ENCODE data around the gene RXFP2.

The RXFP2 gene

DNA sequence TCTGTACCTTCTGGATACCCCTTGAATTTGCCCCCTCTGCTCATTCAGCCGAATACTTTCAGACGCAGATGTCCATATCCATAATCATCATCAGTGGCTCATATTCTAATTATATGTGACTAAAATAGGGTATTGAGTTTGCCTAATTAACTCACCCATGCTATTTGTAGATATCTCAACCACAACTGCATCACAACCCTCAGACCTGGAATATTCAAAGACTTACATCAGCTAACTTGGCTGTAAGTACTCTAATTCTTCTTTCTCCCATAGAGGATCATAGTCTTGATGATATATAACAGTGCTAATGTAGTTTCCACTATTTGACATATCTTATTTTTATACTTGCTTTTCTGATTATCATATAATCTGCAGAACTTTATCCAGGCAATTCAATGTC lies 35.8 kb downstream of the RXFP2 start:
- H3K4me1 ChIP-seq = peaks cover 18% of the 10 kb centered on the region
- no peaks in the 10 kb centered on the region for H3K9me3 ChIP-seq
- H3K27me3 ChIP-seq (ENCODE audit: low read depth) = no peaks in the 10 kb centered on the region
- in situ Hi-C loops (cut with MboI; ENCODE audit: low sequenced_read_pairs) = no loop called here
- no peaks in the 10 kb centered on the region for H3K36me3 ChIP-seq (replicated peaks)
- no peak for DNase-seq (ENCODE audit: low spot score in 2 of 2)
- H3K4me3 ChIP-seq = no peak overlapping the region

GRCh38 chr13:31775686-31776085 lies 36.4 kb downstream of the RXFP2 start:
- Histone ChIP-seq H3K4me3 (no peak overlapping the region), H3K27me3 (ENCODE audit: low read depth) (no peaks in the 10 kb centered on the region), H3K36me3 (replicated peaks) (no peaks in the 10 kb centered on the region), H3K4me1 (peaks cover 18% of the 10 kb centered on the region), H3K9me3 (no peaks in the 10 kb centered on the region)
- in situ Hi-C loops (cut with MboI; ENCODE audit: low sequenced_read_pairs) = no loop called here
- no peak for DNase-seq (ENCODE audit: low spot score in 2 of 2)

GRCh38 chr13:31781064-31781463 lies 41.7 kb downstream of the RXFP2 start:
- Histone ChIP-seq H3K27me3 (ENCODE audit: low read depth) (no peaks in the 10 kb centered on the region), H3K36me3 (replicated peaks) (no peaks in the 10 kb centered on the region), H3K4me3 (no peak overlapping the region), H3K9me3 (no peaks in the 10 kb centered on the region), H3K4me1 (no peaks in the 10 kb centered on the region)
- no peak for DNase-seq (ENCODE audit: low spot score in 2 of 2)
- in situ Hi-C loops (cut with MboI; ENCODE audit: low sequenced_read_pairs) = no loop called here

GRCh38 chr13:31786011-31786410 lies 46.7 kb downstream of the RXFP2 start:
- no peaks in the 10 kb centered on the region for H3K36me3 ChIP-seq (replicated peaks)
- no peaks in the 10 kb centered on the region for H3K9me3 ChIP-seq
- DNase-seq (ENCODE audit: low spot score in 2 of 2) = no peak
- H3K4me3 ChIP-seq = no peak overlapping the region
- in situ Hi-C loops (cut with MboI; ENCODE audit: low sequenced_read_pairs) = no loop called here
- H3K27me3 ChIP-seq (ENCODE audit: low read depth) = no peaks in the 10 kb centered on the region
- H3K4me1 ChIP-seq = no peaks in the 10 kb centered on the region

DNA sequence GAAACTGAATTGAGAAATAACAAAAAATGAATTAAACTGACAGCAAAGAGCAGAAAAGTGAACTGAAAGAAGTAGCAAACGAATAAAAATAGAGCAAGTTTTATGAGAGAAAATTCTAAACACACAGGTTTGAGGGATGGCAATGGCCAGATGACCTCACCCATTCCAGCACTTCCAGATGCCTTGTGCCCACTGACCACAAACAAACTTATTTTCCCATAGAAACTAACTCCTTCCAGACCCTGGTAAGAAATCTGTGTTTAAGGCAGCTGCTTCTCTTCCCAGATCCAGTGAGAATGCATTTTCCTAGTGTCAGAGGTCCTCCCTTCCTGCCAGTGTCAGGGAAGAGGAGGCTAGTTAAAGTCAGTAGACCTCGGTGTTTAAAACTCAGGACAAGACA lies 51.7 kb downstream of the RXFP2 start:
- H3K9me3 ChIP-seq = no peaks in the 10 kb centered on the region
- no peak overlapping the region for H3K4me3 ChIP-seq
- H3K4me1 ChIP-seq = peaks cover 3% of the 10 kb centered on the region; the same call in 1 of the 2 replicates
- H3K36me3 ChIP-seq (replicated peaks) = no peaks in the 10 kb centered on the region
- in situ Hi-C loops (cut with MboI; ENCODE audit: low sequenced_read_pairs) = loop anchor here (10.0 kb wide), 1 partner anchor 356 kb away; no protein-coding TSS in a partner anchor
- H3K27me3 ChIP-seq (ENCODE audit: low read depth) = no peaks in the 10 kb centered on the region
- no peak for DNase-seq (ENCODE audit: low spot score in 2 of 2)

- Histone ChIP-seq H3K36me3 (replicated peaks) (no peaks in the 10 kb centered on the region), H3K27me3 (ENCODE audit: low read depth) (no peaks in the 10 kb centered on the region), H3K9me3 (no peaks in the 10 kb centered on the region), H3K4me1 (peaks cover 6% of the 10 kb centered on the region), H3K4me3 (no peak overlapping the region)
- in situ Hi-C loops (cut with MboI; ENCODE audit: low sequenced_read_pairs) = loop anchor here (10.0 kb wide), 1 partner anchor 358 kb away; no protein-coding TSS in a partner anchor
- DNase-seq (ENCODE audit: low spot score in 2 of 2) = no peak
Observed at GRCh38 chr13:31793246-31793645, 53.9 kb downstream of the RXFP2 start.

GRCh38 chr13:31794452-31794851 lies 55.1 kb downstream of the RXFP2 start:
- 0 out of 2 replicates have a peak, but pooled peaks cover 1% of the 10 kb centered on the region for H3K9me3 ChIP-seq
- no peak for DNase-seq (ENCODE audit: low spot score in 2 of 2)
- peaks cover 6% of the 10 kb centered on the region for H3K4me1 ChIP-seq
- in situ Hi-C loops (cut with MboI; ENCODE audit: low sequenced_read_pairs) = loop anchor here (10.0 kb wide), 1 partner anchor 360 kb away; no protein-coding TSS in a partner anchor
- no peaks in the 10 kb centered on the region for H3K36me3 ChIP-seq (replicated peaks)
- H3K4me3 ChIP-seq = no peak overlapping the region
- H3K27me3 ChIP-seq (ENCODE audit: low read depth) = no peaks in the 10 kb centered on the region

GRCh38 chr13:31797154-31797775 lies 57.9 kb downstream of the RXFP2 start:
- Histone ChIP-seq H3K4me3 (no peak overlapping the region), H3K4me1 (peaks cover 6% of the 10 kb centered on the region), H3K36me3 (replicated peaks) (no peaks in the 10 kb centered on the region), H3K9me3 (0 out of 2 replicates have a peak, but pooled peaks cover 2% of the 10 kb centered on the region), H3K27me3 (ENCODE audit: low read depth) (no peaks in the 10 kb centered on the region)
- peak in 1 of 2 experiments; percentile 69 for DNase-seq (ENCODE audit: low spot score in 2 of 2)
- in situ Hi-C loops (cut with MboI; ENCODE audit: low sequenced_read_pairs) = loop anchor here (10.0 kb wide), 1 partner anchor 362 kb away; no protein-coding TSS in a partner anchor

- in situ Hi-C loops (cut with MboI; ENCODE audit: low sequenced_read_pairs) = loop anchor here (10.0 kb wide), 1 partner anchor 363 kb away; no protein-coding TSS in a partner anchor
- Histone ChIP-seq H3K36me3 (replicated peaks) (no peaks in the 10 kb centered on the region), H3K27me3 (ENCODE audit: low read depth) (no peaks in the 10 kb centered on the region), H3K4me3 (no peak overlapping the region), H3K4me1 (peaks cover 3% of the 10 kb centered on the region), H3K9me3 (0 out of 2 replicates have a peak, but pooled peaks cover 2% of the 10 kb centered on the region)
- DNase-seq (ENCODE audit: low spot score in 2 of 2) = no peak
Observed at GRCh38 chr13:31798189-31798588, 58.9 kb downstream of the RXFP2 start.

DNA sequence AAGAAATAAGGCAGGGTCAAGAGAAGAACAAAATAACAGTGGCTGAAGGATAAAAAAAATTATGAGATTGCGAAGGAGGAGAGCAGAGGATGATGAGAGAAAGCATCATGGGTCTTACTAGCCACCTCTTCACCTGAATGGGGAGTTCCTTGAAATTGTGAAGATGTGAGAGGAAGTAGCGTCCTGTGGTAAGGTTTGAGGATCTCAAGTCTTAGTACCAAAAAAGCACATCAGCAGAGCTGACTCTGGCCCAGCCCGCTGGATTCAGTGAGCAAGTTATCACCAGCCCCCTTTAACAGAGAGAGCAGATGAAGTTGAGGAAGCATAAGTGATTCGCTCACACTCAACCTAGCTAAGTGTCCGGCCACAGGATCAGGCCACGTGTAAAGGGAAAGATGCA lies 61.8 kb downstream of the RXFP2 start:
- in situ Hi-C loops (cut with MboI; ENCODE audit: low sequenced_read_pairs) = no loop called here
- Histone ChIP-seq H3K36me3 (replicated peaks) (no peaks in the 10 kb centered on the region), H3K9me3 (0 out of 2 replicates have a peak, but pooled peaks cover 2% of the 10 kb centered on the region), H3K27me3 (ENCODE audit: low read depth) (no peaks in the 10 kb centered on the region), H3K4me1 (peaks cover 3% of the 10 kb centered on the region), H3K4me3 (no peak overlapping the region)
- no peak for DNase-seq (ENCODE audit: low spot score in 2 of 2)

GRCh38 chr13:31803311-31803710 lies 64.0 kb downstream of the RXFP2 start:
- H3K4me1 ChIP-seq = no peaks in the 10 kb centered on the region
- H3K4me3 ChIP-seq = no peak overlapping the region
- DNase-seq (ENCODE audit: low spot score in 2 of 2) = no peak
- 0 out of 2 replicates have a peak, but pooled peaks cover 2% of the 10 kb centered on the region for H3K9me3 ChIP-seq
- H3K36me3 ChIP-seq (replicated peaks) = no peaks in the 10 kb centered on the region
- in situ Hi-C loops (cut with MboI; ENCODE audit: low sequenced_read_pairs) = no loop called here
- H3K27me3 ChIP-seq (ENCODE audit: low read depth) = no peaks in the 10 kb centered on the region

DNA sequence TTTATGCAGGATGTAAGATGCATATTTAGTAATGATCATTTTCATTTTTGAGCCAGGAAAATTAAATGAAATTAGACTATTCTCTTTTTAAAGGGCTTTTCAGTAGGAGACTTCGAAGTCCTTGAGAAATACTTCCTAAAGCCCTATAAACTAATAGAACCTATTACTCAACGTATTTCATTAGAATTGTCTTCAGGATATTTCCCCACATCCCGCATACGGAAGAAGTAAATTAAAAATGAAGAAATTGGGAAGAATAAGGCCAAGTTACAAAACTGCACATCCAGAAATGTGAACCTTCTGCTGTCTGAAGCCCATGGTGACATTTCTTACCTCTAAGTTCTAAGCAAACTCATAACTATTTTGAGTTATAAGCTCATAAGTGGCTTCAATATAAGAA lies 66.5 kb downstream of the RXFP2 start:
- in situ Hi-C loops (cut with MboI; ENCODE audit: low sequenced_read_pairs) = no loop called here
- no peaks in the 10 kb centered on the region for H3K27me3 ChIP-seq (ENCODE audit: low read depth)
- no peak for DNase-seq (ENCODE audit: low spot score in 2 of 2)
- H3K4me1 ChIP-seq = no peaks in the 10 kb centered on the region
- no peaks in the 10 kb centered on the region for H3K36me3 ChIP-seq (replicated peaks)
- no peak overlapping the region for H3K4me3 ChIP-seq
- H3K9me3 ChIP-seq = no peaks in the 10 kb centered on the region

DNA sequence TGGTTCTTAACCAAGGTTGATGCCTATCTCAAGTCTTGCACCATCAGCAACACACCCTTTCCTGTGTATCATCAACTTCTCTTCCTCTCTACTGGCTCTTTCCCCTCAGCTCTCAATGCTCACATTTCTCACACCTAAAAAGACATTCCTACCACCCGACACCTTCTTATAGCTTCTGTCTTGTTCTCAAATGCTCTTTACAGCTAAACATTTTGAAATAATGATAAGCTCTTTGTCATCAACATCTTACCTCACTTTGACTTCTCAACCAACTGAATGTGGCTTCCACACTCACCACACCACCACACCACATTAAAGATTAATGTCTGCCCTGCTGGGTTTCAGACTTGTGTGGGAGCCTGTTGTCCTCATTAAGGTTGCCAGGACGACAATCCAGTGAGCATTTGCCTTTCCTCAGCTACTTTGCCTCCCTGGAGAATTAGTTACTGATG lies 67.8 kb downstream of the RXFP2 start:
- DNase-seq (ENCODE audit: low spot score in 2 of 2) = no peak
- in situ Hi-C loops (cut with MboI; ENCODE audit: low sequenced_read_pairs) = no loop called here
- Histone ChIP-seq H3K9me3 (no peaks in the 10 kb centered on the region), H3K27me3 (ENCODE audit: low read depth) (no peaks in the 10 kb centered on the region), H3K4me1 (no peaks in the 10 kb centered on the region), H3K36me3 (replicated peaks) (no peaks in the 10 kb centered on the region), H3K4me3 (no peak overlapping the region)

GRCh38 chr13:31814536-31814935 lies 75.2 kb downstream of the RXFP2 start:
- in situ Hi-C loops (cut with MboI; ENCODE audit: low sequenced_read_pairs) = no loop called here
- H3K27me3 ChIP-seq (ENCODE audit: low read depth) = no peaks in the 10 kb centered on the region
- H3K36me3 ChIP-seq (replicated peaks) = no peaks in the 10 kb centered on the region
- DNase-seq (ENCODE audit: low spot score in 2 of 2) = no peak
- no peak overlapping the region for H3K4me3 ChIP-seq
- H3K9me3 ChIP-seq = peaks cover 5% of the 10 kb centered on the region; the same call in 1 of the 2 replicates
- H3K4me1 ChIP-seq = 0 out of 2 replicates have a peak, but pooled peaks cover 3% of the 10 kb centered on the region
